B cell (primary cell): Measurements from ENCODE around the gene CHST8. TPM values are rescaled to one million over a fixed set of nuclear protein-coding genes. Genes with fewer than 3 reads are reported as not detected.

ENCODE experiments used
- ATAC-seq: fragments of 200-7000 bp; cut with Tn5 transposase; one replicate; pipeline ENCODE4 v1.10.0; 2021; ENCODE audit warnings: low read depth, mild to moderate bottlenecking, moderate number of reproducible peaks, moderate library complexity
- CTCF ChIA-PET: fragments of 350-600 bp; sonication (Branson Sonifier 250); formaldehyde crosslinking; loops from one replicate; lab custom pipeline; 2021; ENCODE audit warnings: antibody characterized with exemption, inconsistent platforms; lab: Charles Lee
- POLR2A ChIA-PET: fragments of 350-600 bp; sonication (Branson Sonifier 250); formaldehyde crosslinking; loops from one replicate; lab custom pipeline; 2021; ENCODE audit warnings: antibody characterized with exemption; lab: Charles Lee
- DNase-seq: peaks from one replicate; pipeline ENCODE4 v3.0.0; 2013
- H2AFZ ChIP-seq: 2 replicates; pipeline ENCODE4 v1.6.1; 2012; ENCODE audit warnings: mild to moderate bottlenecking, low read depth, low read length; ENCODE audit not compliant: insufficient read depth, poor library complexity, severe bottlenecking
- H3K27ac ChIP-seq, 2 donors: 1 replicate in 1 of 2; 2 replicates in 1 of 2; pipeline ENCODE4 v1.5.1; 2012 to 2013; ENCODE audit warnings: low read length in 2 of 2, mild to moderate bottlenecking in 2 of 2, moderate library complexity in 1 of 2
- H3K27me3 ChIP-seq, 4 experiments: fragments of 200-600 bp in 1 of 4; sonication (generic) in 1 of 4; replicated peaks in 1 of 4; 1 replicate in 2 of 4; 2 replicates in 2 of 4; pipeline versions ENCODE4 v1.6.1 to v1.7.0; 2013 to 2016; ENCODE audit warnings: low read length in 3 of 4, mild to moderate bottlenecking in 2 of 4, mixed read lengths in 1 of 4, moderate library complexity in 1 of 4; ENCODE audit not compliant: insufficient read depth in 4 of 4, control insufficient read depth in 3 of 4; ENCODE audit errors: control extremely low read depth in 1 of 4
- H3K36me3 ChIP-seq, 2 experiments: replicated peaks in 1 of 2; 1 replicate in 1 of 2; 2 replicates in 1 of 2; pipeline versions ENCODE4 v1.6.1 to v1.7.1; 2013; ENCODE audit warnings: low read length in 1 of 2; ENCODE audit not compliant: insufficient read depth in 2 of 2, control insufficient read depth in 1 of 2; ENCODE audit errors: control extremely low read depth in 1 of 2, extremely low read depth in 1 of 2
- H3K4me1 ChIP-seq, 2 donors: fragments of 200-600 bp in 1 of 2; sonication (generic) in 1 of 2; 1 replicate in 1 of 2; 2 replicates in 1 of 2; pipeline versions ENCODE4 v1.5.1 to v1.6.1; 2013 to 2017; ENCODE audit warnings: low read length in 2 of 2; ENCODE audit not compliant: control insufficient read depth in 2 of 2, insufficient read depth in 2 of 2
- H3K4me2 ChIP-seq: replicated peaks from 2 replicates; pipeline ENCODE3; 2012; ENCODE audit warnings: mild to moderate bottlenecking, low read depth, low read length; ENCODE audit not compliant: poor library complexity, severe bottlenecking
- H3K4me3 ChIP-seq, 5 experiments: fragments of 200-600 bp in 1 of 5; sonication (generic) in 1 of 5; 1 replicate in 3 of 5; 2 replicates in 2 of 5; pipeline versions ENCODE4 v1.5.1 to v1.7.0; 2011 to 2016; ENCODE audit warnings: low read length in 4 of 5, mild to moderate bottlenecking in 4 of 5, low read depth in 2 of 5, control low read depth in 1 of 5, moderate library complexity in 1 of 5; ENCODE audit not compliant: insufficient read depth in 1 of 5; ENCODE audit errors: control extremely low read depth in 1 of 5, extremely low read depth in 1 of 5
- H3K79me2 ChIP-seq: fragments of 200-600 bp; sonication (generic); one replicate; pipeline ENCODE4 v1.6.0; 2016; ENCODE audit warnings: low read length; ENCODE audit not compliant: control insufficient read depth, insufficient read depth
- H3K9ac ChIP-seq: fragments of 200-600 bp; sonication (generic); 2 replicates; pipeline ENCODE4 v1.6.1; 2017; ENCODE audit warnings: mild to moderate bottlenecking, low read length, moderate library complexity
- H3K9me3 ChIP-seq, 3 donors: one replicate each; pipeline versions ENCODE4 v1.6.1 to v1.7.1; 2013; ENCODE audit warnings: low read length in 2 of 3; ENCODE audit not compliant: control insufficient read depth in 2 of 3, insufficient read depth in 1 of 3; ENCODE audit errors: control extremely low read depth in 1 of 3
- H4K20me1 ChIP-seq: 2 replicates; pipeline ENCODE4 v1.6.0; 2012; ENCODE audit warnings: mild to moderate bottlenecking, low read length; ENCODE audit not compliant: insufficient read depth, control insufficient read depth, poor library complexity, severe bottlenecking
- H3K27ac Mint-ChIP-seq: one replicate; pipeline ENCODE4 v1.8.0; 2021; ENCODE audit warnings: mixed read lengths
- H3K27me3 Mint-ChIP-seq: one replicate; pipeline ENCODE4 v1.8.0; 2021; ENCODE audit warnings: mixed read lengths
- H3K4me1 Mint-ChIP-seq: one replicate; pipeline ENCODE4 v1.8.0; 2021; ENCODE audit warnings: mixed read lengths
- H3K4me3 Mint-ChIP-seq: one replicate; pipeline ENCODE4 v1.8.0; 2021; ENCODE audit warnings: mixed read lengths
- H3K9me3 Mint-ChIP-seq: one replicate; pipeline ENCODE4 v1.8.0; 2022; ENCODE audit warnings: mixed read lengths; ENCODE audit not compliant: insufficient read depth
- CTCF ChIP-seq: fragments of 200-600 bp; IDR thresholded peaks from one replicate; pipeline ENCODE4 v1.8.0; 2022; ENCODE audit warnings: antibody characterized with exemption, mild to moderate bottlenecking
- WGBS: methylation state at CpG from one replicate; pipeline ENCODE4 v1.1.5; 2013; ENCODE audit warnings: missing lambda C conversion rate; ENCODE audit not compliant: insufficient coverage; 5-methylcytosine and 5-hydroxymethylcytosine counted together
- intact Hi-C: fragments of 100-400 bp; cut with micrococcal nuclease; formaldehyde crosslinking; loops from one replicate; pipeline ENCODE4 v1.10.0; 2022
- polyA plus RNA-seq: library from polyadenylated mRNA; depleted of rRNA; stranded (reverse); fragments of >200 nt; gene quantifications from 2 replicates; pipeline ENCODE4 v1.2.3, GENCODE V29; 2012
- total RNA-seq, 2 donors: library from RNA; stranded (reverse); fragments of 120-200 nt in 1 of 2; gene quantifications; 1 replicate in 1 of 2; 2 replicates in 1 of 2; pipeline versions ENCODE4 v1.2.3 to v1.2.4, GENCODE V29; 2013 to 2022

Gene CHST8
- total and polyA plus RNA-seq, 2 donors (not counting 1 experiment from before 2014, with no cell fraction given) = not detected

GRCh38 chr19:33720691-33721682 is 99.2 kb downstream of the CHST8 start:
- Mint-ChIP-seq H3K4me3 (no peak overlapping the region), H3K27me3 (peaks cover 7% of the 10 kb centered on the region), H3K9me3 (peaks cover 2% of the 10 kb centered on the region), H3K27ac (no peak overlapping the region), H3K4me1 (no peaks in the 10 kb centered on the region)
- Histone ChIP-seq H3K27ac (no peak overlapping the region), H3K9me3 (peaks cover 0 to 19% (median 0%) of the 10 kb centered on the region in 3 donors), H3K4me1 (no peaks in the 10 kb centered on the region), H3K27me3 (no peaks in the 10 kb centered on the region), H3K36me3 (no peaks in the 10 kb centered on the region), H3K79me2 (no peaks in the 10 kb centered on the region), H3K4me3 (no peak overlapping the region), H4K20me1 (no peaks in the 10 kb centered on the region), H2AFZ (no peak overlapping the region), H3K4me2 (no peak overlapping the region), H3K9ac (no peak overlapping the region)
- ChIA-PET CTCF (no interaction called here), POLR2A (no interaction called here)
- WGBS = 71% methylated on average over 8 of the region's 9 CpGs
- no peak for ATAC-seq
- intact Hi-C loops = no loop called here
- DNase-seq = no peak
- TF ChIP-seq CTCF = no peak

DNA sequence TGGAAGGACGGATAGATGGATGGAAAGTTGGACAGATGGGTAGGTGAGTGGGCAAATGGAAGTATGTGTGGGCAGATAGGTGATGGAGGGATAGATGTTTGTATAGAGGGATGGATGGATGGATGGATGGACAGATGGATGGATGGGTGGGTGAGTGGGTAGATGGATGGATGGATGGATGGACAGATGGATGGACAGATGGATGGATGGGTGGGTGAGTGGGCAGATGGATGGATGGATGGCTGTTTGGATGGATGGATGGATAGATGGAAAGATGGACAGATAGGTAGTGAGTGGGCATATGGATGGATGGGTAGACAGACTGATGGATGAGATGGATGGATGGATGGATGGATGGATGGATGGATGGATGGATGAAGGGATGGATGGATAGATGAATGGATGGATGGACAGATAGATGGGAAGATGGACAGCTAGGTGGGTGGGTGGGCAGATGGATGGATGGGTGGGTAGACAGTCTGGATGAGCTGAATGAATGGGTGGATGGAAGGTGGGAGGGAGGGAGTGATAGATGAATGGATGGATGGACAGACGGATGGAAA is 100.1 kb downstream of the CHST8 start:
- H4K20me1 ChIP-seq = no peaks in the 10 kb centered on the region
- DNase-seq = no peak
- no peaks in the 10 kb centered on the region for H3K79me2 ChIP-seq
- no peaks in the 10 kb centered on the region for H3K27me3 ChIP-seq
- no peak for TF ChIP-seq CTCF
- no peaks in the 10 kb centered on the region for H3K4me1 ChIP-seq
- H3K9ac ChIP-seq = no peak overlapping the region
- H3K36me3 ChIP-seq = no peaks in the 10 kb centered on the region
- Mint-ChIP-seq H3K27ac (no peak overlapping the region), H3K4me1 (no peaks in the 10 kb centered on the region), H3K27me3 (peaks cover 5% of the 10 kb centered on the region), H3K9me3 (no peaks in the 10 kb centered on the region), H3K4me3 (no peak overlapping the region)
- H3K4me3 ChIP-seq = no peak overlapping the region
- CTCF ChIA-PET = no interaction called here
- intact Hi-C loops = no loop called here
- 70% methylated on average over 2 of the region's 2 CpGs for WGBS
- no peak overlapping the region for H3K27ac ChIP-seq
- no peak overlapping the region for H3K4me2 ChIP-seq
- no peak overlapping the region for H2AFZ ChIP-seq
- H3K9me3 ChIP-seq = peaks cover 0 to 12% (median 0%) of the 10 kb centered on the region in 3 donors
- no peak for ATAC-seq
- POLR2A ChIA-PET = no interaction called here
